Adrenal gland (tissue), 5 donors: ENCODE measurements around the gene MXRA7.

ENCODE experiments used
- CTCF ChIP-seq, 6 experiments: fragments of 450-650 bp in 4 of 6; fragments of 200-600 bp in 2 of 6; sonication (generic) in 1 of 6; IDR thresholded peaks; 1 replicate in 5 of 6; 2 replicates in 1 of 6; pipeline versions ENCODE4 v1.5.1 to v1.8.0; 2016 to 2021; ENCODE audit warnings: antibody characterized with exemption in 6 of 6, mild to moderate bottlenecking in 2 of 6, moderate library complexity in 1 of 6
- POLR2A ChIP-seq, 2 donors: fragments of 450-650 bp; IDR thresholded peaks; one replicate each; pipeline ENCODE4 v1.6.1; 2017; ENCODE audit warnings: antibody characterized with exemption in 2 of 2, mild to moderate bottlenecking in 2 of 2, moderate library complexity in 1 of 2
- donor health status: DM: no; HTN: no; CAD: no.

GRCh38 chr17:76631821-76632565 is 78.8 kb downstream of the MXRA7 start:
- no peak for TF ChIP-seq POLR2A (IDR thresholded peaks at IDR 0.05)
- TF ChIP-seq CTCF (IDR thresholded peaks at IDR 0.05) = no peak
